Fibroblast of mammary gland (primary cell): ENCODE results near the gene CLEC2L.

Experiments
- DNase-seq: peaks from one replicate; pipeline ENCODE4 v3.0.0-alpha.2; 2010; ENCODE audit warnings: low read depth
- H3K4me3 ChIP-seq: 2 replicates; pipeline ENCODE4 v1.5.1; 2011; ENCODE audit warnings: low read depth, mild to moderate bottlenecking, low read length, moderate library complexity; ENCODE audit not compliant: control insufficient read depth
- CTCF ChIP-seq: conservative IDR thresholded peaks from 2 replicates; pipeline ENCODE4 v1.5.1; 2011; ENCODE audit warnings: low read depth, low read length, inconsistent platforms; ENCODE audit not compliant: control insufficient read depth, insufficient read depth

The CLEC2L gene

GRCh38 chr7:139588632-139589031 is 65.1 kb downstream of the CLEC2L start:
- TF ChIP-seq CTCF, result no peak
- peak; percentile 80 for DNase-seq
- no peak overlapping the region for H3K4me3 ChIP-seq

GRCh38 chr7:139589474-139589873 is 66.0 kb downstream of the CLEC2L start:
- peak; percentile 15 for DNase-seq
- TF ChIP-seq CTCF, result no peak
- H3K4me3 ChIP-seq, result no peak overlapping the region

GRCh38 chr7:139591550-139592195 is 68.2 kb downstream of the CLEC2L start:
- no peak for TF ChIP-seq CTCF
- no peak overlapping the region for H3K4me3 ChIP-seq
- no peak for DNase-seq

GRCh38 chr7:139592801-139593461 is 69.4 kb downstream of the CLEC2L start:
- TF ChIP-seq CTCF, result no peak
- no peak for DNase-seq
- no peak overlapping the region for H3K4me3 ChIP-seq

GRCh38 chr7:139594090-139594489 is 70.6 kb downstream of the CLEC2L start:
- no peak overlapping the region for H3K4me3 ChIP-seq
- no peak for TF ChIP-seq CTCF
- DNase-seq, result no peak
